ENCODE results near the gene C21orf91. TPM values are rescaled to one million over a fixed set of nuclear protein-coding genes. Genes with fewer than 3 reads are reported as not detected.

The C21orf91 gene
- total RNA-seq, 4 donors from 2014 or later = 4.2 to 7.1 (median 5.7) TPM

- TF ChIP-seq POLR2A (IDR thresholded peaks at IDR 0.05) = no peak
- TF ChIP-seq CTCF (IDR thresholded peaks at IDR 0.05) = no peak
- Histone ChIP-seq H3K4me1 (peaks cover 0 to 13% (median 6%) of the 10 kb centered on the region in 4 donors), H3K4me3 (no peak overlapping the region), H3K27me3 (no peaks in the 10 kb centered on the region), H3K36me3 (peaks cover 0 to 4% (median 0%) of the 10 kb centered on the region in 3 donors), H3K27ac (peak overlapping the region; percentile 29 to 65 (median 53)), H3K9me3 (no peaks in the 10 kb centered on the region)
- DNase-seq = no peak
Measured at GRCh38 chr21:17783003-17783402, 36.2 kb downstream of the C21orf91 start.

- Histone ChIP-seq H3K4me3 (no peak overlapping the region), H3K9me3 (no peaks in the 10 kb centered on the region), H3K27ac (peak overlapping the region in 3 of 4 donors; percentile 24 to 44 (median 35)), H3K4me1 (peaks cover 0 to 13% (median 6%) of the 10 kb centered on the region in 4 donors), H3K36me3 (no peaks in the 10 kb centered on the region), H3K27me3 (no peaks in the 10 kb centered on the region)
- no peak for DNase-seq
- TF ChIP-seq CTCF (IDR thresholded peaks at IDR 0.05) (no peak), POLR2A (IDR thresholded peaks at IDR 0.05) (no peak)
Measured at GRCh38 chr21:17782051-17782450, 37.1 kb downstream of the C21orf91 start.

- Histone ChIP-seq H3K9me3 (no peaks in the 10 kb centered on the region), H3K27me3 (no peaks in the 10 kb centered on the region), H3K36me3 (no peaks in the 10 kb centered on the region), H3K27ac (peak overlapping the region in 1 of 4 donors; percentile 55), H3K4me1 (peaks cover 0 to 13% (median 6%) of the 10 kb centered on the region in 4 donors), H3K4me3 (no peak overlapping the region)
- no peak for TF ChIP-seq POLR2A (IDR thresholded peaks at IDR 0.05)
- TF ChIP-seq CTCF (IDR thresholded peaks at IDR 0.05) = no peak
- DNase-seq = no peak
Measured at GRCh38 chr21:17781524-17781923, 37.6 kb downstream of the C21orf91 start.

- no peak for TF ChIP-seq CTCF (IDR thresholded peaks at IDR 0.05)
- TF ChIP-seq POLR2A (IDR thresholded peaks at IDR 0.05) = no peak
- H3K4me3 ChIP-seq = no peak overlapping the region
- no peaks in the 10 kb centered on the region for H3K27me3 ChIP-seq
- H3K4me1 ChIP-seq = peaks cover 0 to 13% (median 6%) of the 10 kb centered on the region in 4 donors
- peak overlapping the region; percentile 18 to 56 (median 42) for H3K27ac ChIP-seq
- no peaks in the 10 kb centered on the region for H3K36me3 ChIP-seq
- H3K9me3 ChIP-seq = no peaks in the 10 kb centered on the region
- DNase-seq = peak in 1 of 3 donors; percentile 63
Measured at GRCh38 chr21:17780539-17780938, 38.6 kb downstream of the C21orf91 start.

- H3K4me3 ChIP-seq = no peak overlapping the region
- H3K27ac ChIP-seq = peak overlapping the region; percentile 18 to 56 (median 42)
- TF ChIP-seq CTCF (IDR thresholded peaks at IDR 0.05) (no peak), POLR2A (IDR thresholded peaks at IDR 0.05) (no peak)
- H3K27me3 ChIP-seq = no peaks in the 10 kb centered on the region
- H3K9me3 ChIP-seq = no peaks in the 10 kb centered on the region
- no peaks in the 10 kb centered on the region for H3K36me3 ChIP-seq
- DNase-seq = no peak
- peaks cover 0 to 13% (median 6%) of the 10 kb centered on the region in 4 donors for H3K4me1 ChIP-seq
Measured at GRCh38 chr21:17779980-17780379, 39.2 kb downstream of the C21orf91 start.

- Histone ChIP-seq H3K36me3 (no peaks in the 10 kb centered on the region), H3K27ac (no peak overlapping the region), H3K9me3 (no peaks in the 10 kb centered on the region), H3K27me3 (no peaks in the 10 kb centered on the region), H3K4me3 (no peak overlapping the region), H3K4me1 (peaks cover 0 to 13% (median 6%) of the 10 kb centered on the region in 4 donors)
- TF ChIP-seq CTCF (IDR thresholded peaks at IDR 0.05) = no peak
- no peak for TF ChIP-seq POLR2A (IDR thresholded peaks at IDR 0.05)
- DNase-seq = no peak
Measured at GRCh38 chr21:17779496-17779895, 39.7 kb downstream of the C21orf91 start.

All from Peyer's patch (tissue), 4 donors.